A549 (cell line): ENCODE results near the gene ELP5. TPM values are rescaled to one million over a fixed set of nuclear protein-coding genes. Genes with fewer than 3 reads are reported as not detected.
A peak's percentile ranks its signal among the peaks of the same experiment; 100 is the strongest.

Source experiments
- ATAC-seq, 2 experiments: fragments of 200-7000 bp in 1 of 2; fragments of >200 bp in 1 of 2; cut with Nextera tagmentation in 1 of 2; cut with Tn5 transposase in 1 of 2; 3 replicates each; pipeline versions ENCODE4 v1.8.0 to v1.9.1; 2018 to 2020; ENCODE audit warnings: mild to moderate bottlenecking in 1 of 2, moderate library complexity in 1 of 2
- CTCF ChIA-PET: fragments of 300-600 bp; sonication (Branson Sonifier 250); formaldehyde crosslinking; extraction: SDS; loops from one replicate; lab custom pipeline; 2021; ENCODE audit warnings: antibody characterized with exemption, inconsistent platforms; lab: Yijun Ruan, JAX
- POLR2A ChIA-PET: fragments of 350-600 bp; formaldehyde crosslinking; extraction: SDS; loops from one replicate; lab custom pipeline; 2021; ENCODE audit warnings: antibody characterized with exemption, inconsistent platforms; lab: Yijun Ruan, JAX
- DNase-seq, 2 experiments: peaks; one replicate each; pipeline versions ENCODE4 v3.0.0 to v3.0.0-alpha.2; 2011 to 2016; ENCODE audit warnings: low read depth in 1 of 2, low spot score in 1 of 2
- FAIRE-seq: peaks from 2 replicates; lab custom pipeline; 2011; peaks lifted over from hg19 to GRCh38; lab: Jason Lieb, UNC
- H3K27ac ChIP-seq, 2 experiments: fragments of >200 bp; sonication (Bioruptor Twin); formaldehyde crosslinking; 3 replicates each; pipeline ENCODE4 v1.5.1; 2016 to 2017
- H3K4me1 ChIP-seq: fragments of >200 bp; sonication (Bioruptor Twin); formaldehyde crosslinking; 3 replicates; pipeline ENCODE4 v1.6.1; 2016
- H3K4me2 ChIP-seq: fragments of >200 bp; sonication (Bioruptor Twin); formaldehyde crosslinking; 3 replicates; pipeline ENCODE4 v1.6.1; 2016
- H3K4me3 ChIP-seq: fragments of >200 bp; sonication (Bioruptor Twin); formaldehyde crosslinking; 3 replicates; pipeline ENCODE4 v1.5.1; 2016
- H3K9me3 ChIP-seq: fragments of >200 bp; sonication (Bioruptor Twin); formaldehyde crosslinking; 3 replicates; pipeline ENCODE4 v1.6.1; 2016
- FOSB ChIP-seq: fragments of 250-450 bp; sonication (Bioruptor Pico); IDR thresholded peaks from 2 replicates; pipeline ENCODE4 v1.5.0; 2020; ENCODE audit warnings: mild to moderate bottlenecking, moderate library complexity
- FOSL2 ChIP-seq, 2 experiments: fragments of 450-650 bp in 1 of 2; fragments of >200 bp in 1 of 2; sonication (Bioruptor Twin) in 1 of 2; formaldehyde crosslinking; IDR thresholded peaks; 2 replicates each; pipeline versions ENCODE4 v1.5.0 to v1.6.1; 2016 to 2020; ENCODE audit warnings: mild to moderate bottlenecking in 1 of 2, moderate library complexity in 1 of 2
- HEYL ChIP-seq: fragments of 250-450 bp; sonication (Bioruptor Pico); IDR thresholded peaks from 2 replicates; pipeline ENCODE4 v1.8.0; 2021; ENCODE audit warnings: mild to moderate bottlenecking, moderate library complexity
- KDM5A ChIP-seq: fragments of 200-600 bp; sonication (generic); IDR thresholded peaks from 2 replicates; pipeline ENCODE4 v1.6.1; 2016; ENCODE audit warnings: antibody characterized with exemption, mild to moderate bottlenecking
- NR3C1 ChIP-seq: fragments of >200 bp; sonication (Bioruptor Twin); formaldehyde crosslinking; IDR thresholded peaks from 3 replicates; pipeline ENCODE4 v1.6.1; 2017
- REST ChIP-seq: fragments of 200-600 bp; sonication (generic); IDR thresholded peaks from 2 replicates; pipeline ENCODE4 v1.6.1; 2016; ENCODE audit warnings: antibody characterized with exemption, mild to moderate bottlenecking, moderate library complexity
- RNF2 ChIP-seq: fragments of 200-600 bp; sonication (generic); IDR thresholded peaks from 2 replicates; pipeline ENCODE4 v1.6.1; 2016; ENCODE audit warnings: low read depth, mild to moderate bottlenecking, antibody characterized with exemption, moderate library complexity, borderline replicate concordance
- TFCP2L1 ChIP-seq: fragments of 250-450 bp; sonication (Bioruptor Pico); IDR thresholded peaks from 2 replicates; pipeline ENCODE4 v1.5.0; 2021; ENCODE audit warnings: mild to moderate bottlenecking
- ZSCAN20 ChIP-seq: fragments of 250-450 bp; sonication (Bioruptor Pico); IDR thresholded peaks from 2 replicates; pipeline ENCODE4 v1.8.0; 2022; ENCODE audit warnings: mild to moderate bottlenecking, moderate library complexity
- WGBS: methylation state at CpG from one replicate; pipeline ENCODE4 v1.1.6; 2017; ENCODE audit errors: missing lambda C conversion rate; 5-methylcytosine and 5-hydroxymethylcytosine counted together
- polyA plus RNA-seq, 4 experiments: library from polyadenylated mRNA; depleted of rRNA in 3 of 4; stranded (reverse); fragments of >200 nt; fragmentation: RNase III in 1 of 4; extraction: RNeasy Plus Mini Kit Qiagen cat#74134 plus additional on column Dnase treatment in 1 of 4; gene quantifications; 2 replicates in 3 of 4; 3 replicates in 1 of 4; pipeline ENCODE4 v1.2.3, GENCODE V29; 2011 to 2017
- TF ChIP-seq, protein P1 (sequence below): fragments of 250-450 bp; sonication (Bioruptor Pico); IDR thresholded peaks from 2 replicates; pipeline ENCODE4 v1.5.0; 2021; ENCODE audit warnings: mild to moderate bottlenecking, moderate library complexity, borderline replicate concordance
- TF ChIP-seq, protein P2 (sequence below): IDR thresholded peaks from 2 replicates; pipeline ENCODE4 v1.6.1; 2012

Gene ELP5
- polyA plus RNA-seq, 2 of the 4 experiments (the other 2 are of a cell fraction) = 92.1 to 133 TPM

DNA sequence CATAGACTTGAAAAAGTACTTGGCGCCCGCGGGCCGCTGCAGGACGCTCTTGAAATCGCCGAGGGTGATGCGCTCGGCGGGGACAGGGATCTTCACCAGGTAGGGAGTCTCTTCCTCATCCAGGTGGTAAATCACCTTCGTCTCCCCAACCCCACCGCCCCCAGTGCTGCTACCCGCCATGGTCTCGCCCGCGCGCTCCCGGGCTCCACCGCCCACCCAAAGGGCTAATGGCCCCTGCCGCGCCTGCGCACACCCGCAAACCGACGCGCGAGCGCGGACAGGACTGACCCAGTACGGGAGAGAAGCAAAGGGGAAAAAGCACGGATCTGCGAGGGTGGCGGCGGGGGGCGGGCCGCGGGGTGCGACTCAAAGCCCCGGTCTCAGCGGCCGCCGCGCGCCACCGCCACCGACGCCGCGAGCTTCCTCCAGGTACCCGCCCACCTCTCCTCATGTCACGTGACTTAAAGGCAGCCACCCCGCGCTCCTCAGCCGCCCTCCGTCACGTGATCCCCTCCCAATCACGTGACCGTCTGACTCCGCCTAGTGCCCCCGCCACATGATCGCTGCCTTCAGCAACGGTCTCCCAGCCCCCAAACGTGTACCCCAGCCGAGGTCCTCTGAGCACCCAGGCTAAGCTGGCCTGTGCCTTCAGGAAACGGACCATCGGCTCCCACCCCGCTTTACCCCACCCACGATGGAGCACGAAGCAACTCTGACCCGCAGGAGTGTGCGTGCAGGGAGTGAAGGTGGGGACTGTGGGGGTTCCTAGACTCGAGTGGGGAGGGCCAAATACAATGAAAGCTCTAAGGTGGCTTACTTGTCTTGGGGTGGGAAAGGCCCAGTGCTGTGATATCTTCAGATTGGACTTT, 17.7 kb upstream of the ELP5 start, which contains the start of gene DVL2 (continued):
- TF ChIP-seq RNF2 = no peak
- TF ChIP-seq KDM5A = peak; percentile 87
- TF ChIP-seq TFCP2L1 (CRISPR knock-in tag) = peak; percentile 65; the same call in 1 of the 2 replicates
- TF ChIP-seq, protein P1, sequence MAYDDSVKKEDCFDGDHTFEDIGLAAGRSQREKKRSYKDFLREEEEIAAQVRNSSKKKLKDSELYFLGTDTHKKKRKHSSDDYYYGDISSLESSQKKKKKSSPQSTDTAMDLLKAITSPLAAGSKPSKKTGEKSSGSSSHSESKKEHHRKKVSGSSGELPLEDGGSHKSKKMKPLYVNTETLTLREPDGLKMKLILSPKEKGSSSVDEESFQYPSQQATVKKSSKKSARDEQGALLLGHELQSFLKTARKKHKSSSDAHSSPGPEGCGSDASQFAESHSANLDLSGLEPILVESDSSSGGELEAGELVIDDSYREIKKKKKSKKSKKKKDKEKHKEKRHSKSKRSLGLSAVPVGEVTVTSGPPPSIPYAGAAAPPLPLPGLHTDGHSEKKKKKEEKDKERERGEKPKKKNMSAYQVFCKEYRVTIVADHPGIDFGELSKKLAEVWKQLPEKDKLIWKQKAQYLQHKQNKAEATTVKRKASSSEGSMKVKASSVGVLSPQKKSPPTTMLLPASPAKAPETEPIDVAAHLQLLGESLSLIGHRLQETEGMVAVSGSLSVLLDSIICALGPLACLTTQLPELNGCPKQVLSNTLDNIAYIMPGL (CRISPR knock-in tag) = peak; percentile 87; the same call in 1 of the 2 replicates
- TF ChIP-seq NR3C1 = no peak
- TF ChIP-seq REST = peak; percentile 47; the same call in 1 of the 2 replicates
- TF ChIP-seq, protein P2, sequence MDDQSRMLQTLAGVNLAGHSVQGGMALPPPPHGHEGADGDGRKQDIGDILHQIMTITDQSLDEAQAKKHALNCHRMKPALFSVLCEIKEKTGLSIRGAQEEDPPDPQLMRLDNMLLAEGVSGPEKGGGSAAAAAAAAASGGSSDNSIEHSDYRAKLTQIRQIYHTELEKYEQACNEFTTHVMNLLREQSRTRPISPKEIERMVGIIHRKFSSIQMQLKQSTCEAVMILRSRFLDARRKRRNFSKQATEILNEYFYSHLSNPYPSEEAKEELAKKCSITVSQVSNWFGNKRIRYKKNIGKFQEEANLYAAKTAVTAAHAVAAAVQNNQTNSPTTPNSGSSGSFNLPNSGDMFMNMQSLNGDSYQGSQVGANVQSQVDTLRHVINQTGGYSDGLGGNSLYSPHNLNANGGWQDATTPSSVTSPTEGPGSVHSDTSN = peak; percentile 98
- peak; percentile 83; the same call in 1 of the 2 replicates for TF ChIP-seq HEYL
- no peak for TF ChIP-seq FOSB (CRISPR knock-in tag)
- TF ChIP-seq ZSCAN20 (CRISPR knock-in tag) = peak; percentile 88
- TF ChIP-seq, all 56 proteins: peak for 30

DNA sequence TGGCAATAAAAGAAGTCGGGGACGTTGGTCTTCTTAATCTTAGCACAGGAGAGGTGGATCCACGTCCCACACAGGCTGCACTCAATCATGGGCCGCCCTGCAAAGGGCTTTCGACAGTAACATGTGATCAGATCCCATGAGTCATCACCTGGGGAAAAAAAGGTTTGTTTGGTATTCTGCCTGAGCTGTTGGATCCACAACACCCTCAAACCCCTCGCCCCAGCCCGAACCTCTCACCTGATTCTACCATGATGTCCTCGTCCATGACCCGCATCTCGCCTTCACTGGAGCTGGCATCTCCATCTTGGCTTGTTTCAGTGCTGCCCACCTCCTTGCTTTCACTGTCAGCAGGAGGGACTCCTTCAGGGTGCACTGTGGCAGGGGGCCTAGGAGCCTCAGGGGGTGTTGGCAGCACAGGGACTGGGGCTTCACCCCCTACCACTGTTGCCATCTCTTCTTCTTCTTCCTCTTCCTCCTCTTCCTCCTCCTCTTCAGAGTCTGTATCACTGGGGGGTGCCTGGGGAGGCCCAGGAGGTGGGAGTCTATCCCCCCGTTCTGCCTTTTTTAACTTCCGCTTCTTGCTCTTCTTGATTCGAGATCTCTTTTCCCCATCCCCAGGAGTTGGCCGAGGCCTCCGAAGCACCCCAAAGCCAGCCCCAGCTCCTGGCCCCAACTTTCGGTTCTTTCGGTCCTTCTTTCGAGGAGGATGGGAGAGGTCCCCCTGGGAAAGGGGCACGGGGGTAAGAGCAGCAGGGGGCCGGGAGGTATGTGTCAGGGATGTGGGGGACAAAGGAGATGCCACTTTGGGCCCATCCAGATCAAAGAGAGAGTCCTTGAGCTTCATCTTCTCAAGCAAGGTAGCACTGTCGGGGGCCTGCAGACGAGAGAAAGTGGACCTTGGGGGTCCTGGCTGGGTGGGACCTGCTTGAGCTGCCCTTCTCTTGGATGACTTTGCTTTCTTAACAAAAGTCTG, 16.0 kb upstream of the ELP5 start:
- FAIRE-seq = no peak

More for the DNA sequence above, 16.0 kb upstream of the ELP5 start:
- peak overlapping the region; percentile 1 to 94; a peak in 2 of 6 replicates for H3K27ac ChIP-seq
- 80% methylated on average over 21 of the region's 22 CpGs for WGBS
- peaks cover 55% of the 10 kb centered on the region for H3K4me1 ChIP-seq
- H3K4me2 ChIP-seq = peak overlapping the region; percentile 92
- no peak for DNase-seq
- TF ChIP-seq, protein P1 (CRISPR knock-in tag) = no peak
- TF ChIP-seq FOSL2 (IDR thresholded peaks at IDR 0.05) = no peak
- TF ChIP-seq FOSL2 (CRISPR knock-in tag; IDR thresholded peaks at IDR 0.05) = peak; percentile 75
- no peak overlapping the region for H3K4me3 ChIP-seq
- no peaks in the 10 kb centered on the region for H3K9me3 ChIP-seq
- ChIA-PET POLR2A (interaction anchor here (6.9 kb wide), 1 partner anchor 16 kb away, joined by 63 read pairs; the partner anchor contains the start of genes ACADVL and DLG4), CTCF (interaction anchor here (1.1 to 17.3 kb wide), 9 partner anchors 14 to 191 kb away, joined by 3 to 169 read pairs (median 7); partner anchors contain the start of genes ACADVL and DLG4)
- ATAC-seq = no peak
